H1 (cell line): Measurements from ENCODE around the gene APEX2. TPM values are rescaled to one million over a fixed set of nuclear protein-coding genes. Genes with fewer than 3 reads are reported as not detected.

ENCODE experiments used
- CTCF ChIA-PET: fragments of 300-600 bp; sonication (Branson Sonifier 250); formaldehyde crosslinking; loops from one replicate; lab custom pipeline; 2021; ENCODE audit not compliant: partially characterized antibody; lab: Charles Lee
- POLR2A ChIA-PET: fragments of 300-600 bp; sonication (Branson Sonifier 250); formaldehyde crosslinking; loops from one replicate; lab custom pipeline; 2021; ENCODE audit warnings: inconsistent platforms; ENCODE audit not compliant: partially characterized antibody; lab: Charles Lee
- DNase-seq, 2 experiments: peaks; one replicate each; pipeline versions ENCODE4 v3.0.0 to v3.0.0-alpha.2; 2010 to 2022; ENCODE audit warnings: low spot score in 2 of 2, low read depth in 1 of 2, mixed read lengths in 1 of 2
- FAIRE-seq: peaks from 2 replicates; lab custom pipeline; 2011; peaks lifted over from hg19 to GRCh38; lab: Jason Lieb, UNC
- H2AFZ ChIP-seq: 2 replicates; pipeline ENCODE4 v1.8.1; 2012; ENCODE audit warnings: low read length, inconsistent platforms
- H2AK5ac ChIP-seq: 2 replicates; pipeline ENCODE4 v1.6.1; 2013; ENCODE audit warnings: low read depth, low read length
- H2BK120ac ChIP-seq: replicated peaks from 2 replicates; pipeline ENCODE3; 2013; ENCODE audit warnings: low read depth, low read length, inconsistent platforms
- H2BK12ac ChIP-seq: 2 replicates; pipeline ENCODE4 v1.6.1; 2013; ENCODE audit warnings: low read depth, low read length
- H2BK15ac ChIP-seq: 2 replicates; pipeline ENCODE4 v1.6.1; 2013; ENCODE audit warnings: low read length
- H2BK20ac ChIP-seq: 2 replicates; pipeline ENCODE4 v1.6.1; 2013; ENCODE audit warnings: low read length
- H2BK5ac ChIP-seq: 2 replicates; pipeline ENCODE4 v1.6.1; 2013; ENCODE audit warnings: low read depth, low read length
- H3K14ac ChIP-seq: 2 replicates; pipeline ENCODE4 v1.6.1; 2013; ENCODE audit warnings: inconsistent platforms; ENCODE audit not compliant: insufficient read length
- H3K18ac ChIP-seq: 2 replicates; pipeline ENCODE4 v1.6.1; 2013; ENCODE audit warnings: low read length; ENCODE audit errors: extremely low read depth
- H3K23ac ChIP-seq: 2 replicates; pipeline ENCODE4 v1.6.1; 2013; ENCODE audit warnings: inconsistent platforms; ENCODE audit not compliant: insufficient read length
- H3K23me2 ChIP-seq: 2 replicates; pipeline ENCODE4 v1.6.1; 2013; ENCODE audit warnings: low read depth, low read length
- H3K27ac ChIP-seq: 2 replicates; pipeline ENCODE4 v1.6.1; 2011; ENCODE audit warnings: low read depth, low read length, inconsistent platforms
- H3K27me3 ChIP-seq, 4 experiments: replicated peaks in 1 of 4; 1 replicate in 1 of 4; 2 replicates in 3 of 4; pipeline versions ENCODE4 v1.6.1 to v1.8.1; 2011 to 2013; ENCODE audit warnings: low read length in 3 of 4, mild to moderate bottlenecking in 3 of 4, inconsistent platforms in 2 of 4, mixed read lengths in 2 of 4, moderate library complexity in 1 of 4; ENCODE audit not compliant: control insufficient read depth in 3 of 4, insufficient read depth in 3 of 4; ENCODE audit errors: extremely low read depth in 1 of 4
- H3K36me3 ChIP-seq, 4 experiments: 2 replicates each; pipeline versions ENCODE4 v1.6.1 to v1.8.1; 2011 to 2013; ENCODE audit warnings: mild to moderate bottlenecking in 4 of 4, low read length in 3 of 4, moderate library complexity in 2 of 4, control low read depth in 1 of 4, inconsistent platforms in 1 of 4; ENCODE audit not compliant: insufficient read depth in 4 of 4, control insufficient read depth in 2 of 4
- H3K4ac ChIP-seq: replicated peaks from 2 replicates; pipeline ENCODE3; 2013; ENCODE audit warnings: low read length, low read depth, mixed read lengths, inconsistent platforms; ENCODE audit not compliant: insufficient read length
- H3K4me1 ChIP-seq, 4 experiments: replicated peaks in 1 of 4; 1 replicate in 1 of 4; 2 replicates in 3 of 4; pipeline versions ENCODE4 v1.6.1 to v1.8.1; 2011 to 2013; ENCODE audit warnings: low read length in 3 of 4, inconsistent platforms in 2 of 4, mixed read lengths in 1 of 4; ENCODE audit not compliant: insufficient read depth in 4 of 4, control insufficient read depth in 3 of 4
- H3K4me2 ChIP-seq, 2 experiments: 2 replicates each; pipeline versions ENCODE4 v1.6.1 to v1.8.1; 2011 to 2013; ENCODE audit warnings: low read depth in 2 of 2, low read length in 2 of 2, control low read depth in 1 of 2, inconsistent platforms in 1 of 2, mild to moderate bottlenecking in 1 of 2; ENCODE audit not compliant: insufficient read depth in 1 of 2
- H3K4me3 ChIP-seq, 4 experiments: fragments of 200-600, 300-600 bp in 1 of 4; sonication (generic), shearing (Covaris generic), sonication (Bioruptor Twin) in 1 of 4; 2 replicates each; pipeline versions ENCODE4 v1.5.1 to v1.8.1; 2011 to 2016; ENCODE audit warnings: low read length in 4 of 4, low read depth in 3 of 4, control low read depth in 2 of 4, inconsistent platforms in 2 of 4, mild to moderate bottlenecking in 2 of 4, mixed read lengths in 1 of 4, moderate library complexity in 1 of 4; ENCODE audit not compliant: insufficient read depth in 2 of 4; ENCODE audit errors: extremely low read depth in 1 of 4
- H3K56ac ChIP-seq: replicated peaks from 2 replicates; pipeline ENCODE3; 2013; ENCODE audit warnings: low read depth, mild to moderate bottlenecking, mixed read lengths, low read length, inconsistent platforms; ENCODE audit not compliant: insufficient read length
- H3K79me1 ChIP-seq: 2 replicates; pipeline ENCODE4 v1.6.1; 2013; ENCODE audit warnings: low read depth, low read length, control low read depth
- H3K79me2 ChIP-seq, 2 experiments: 2 replicates each; pipeline versions ENCODE4 v1.6.1 to v1.8.1; 2012 to 2013; ENCODE audit warnings: low read length in 2 of 2, mild to moderate bottlenecking in 2 of 2, inconsistent platforms in 1 of 2; ENCODE audit not compliant: insufficient read depth in 2 of 2, control insufficient read depth in 1 of 2
- H3K9ac ChIP-seq, 4 experiments: replicated peaks in 1 of 4; 1 replicate in 1 of 4; 2 replicates in 3 of 4; pipeline versions ENCODE4 v1.6.1 to v1.8.1; 2011 to 2013; ENCODE audit warnings: low read depth in 3 of 4, low read length in 3 of 4, control low read depth in 2 of 4, mild to moderate bottlenecking in 2 of 4, moderate library complexity in 2 of 4, inconsistent platforms in 1 of 4; ENCODE audit errors: extremely low read depth in 1 of 4
- H3K9me3 ChIP-seq, 2 experiments: 2 replicates each; pipeline versions ENCODE4 v1.6.1 to v1.8.1; 2012 to 2013; ENCODE audit warnings: mild to moderate bottlenecking in 2 of 2, moderate library complexity in 2 of 2, control low read depth in 1 of 2, inconsistent platforms in 1 of 2, low read depth in 1 of 2, low read length in 1 of 2, mixed read lengths in 1 of 2; ENCODE audit not compliant: insufficient read depth in 2 of 2
- H4K20me1 ChIP-seq, 2 experiments: replicated peaks in 1 of 2; 2 replicates each; pipeline versions ENCODE3 to v1.8.1; 2011 to 2013; ENCODE audit warnings: inconsistent platforms in 2 of 2, low read length in 2 of 2, mild to moderate bottlenecking in 1 of 2; ENCODE audit not compliant: insufficient read depth in 2 of 2, control insufficient read depth in 1 of 2
- H4K5ac ChIP-seq: 2 replicates; pipeline ENCODE4 v1.6.1; 2013; ENCODE audit warnings: low read length, low read depth, mixed read lengths, inconsistent platforms; ENCODE audit not compliant: insufficient read length
- H4K8ac ChIP-seq: 2 replicates; pipeline ENCODE4 v1.8.0; 2013; ENCODE audit warnings: mild to moderate bottlenecking, moderate library complexity, low read length, inconsistent platforms; ENCODE audit not compliant: insufficient read depth; ENCODE audit errors: extremely low read depth
- H4K91ac ChIP-seq: replicated peaks from 2 replicates; pipeline ENCODE3; 2013; ENCODE audit warnings: low read length, mixed read lengths, inconsistent platforms; ENCODE audit not compliant: insufficient read length
- ATF3 ChIP-seq: IDR thresholded peaks from 2 replicates; pipeline ENCODE4 v1.6.1; 2011; ENCODE audit warnings: low read depth, mild to moderate bottlenecking, low read length; ENCODE audit not compliant: insufficient read depth
- HDAC6 ChIP-seq: IDR thresholded peaks from one replicate; pipeline ENCODE4 v1.7.1; 2012; ENCODE audit warnings: low read depth, mild to moderate bottlenecking, inconsistent platforms, low read length, moderate library complexity
- SIN3A ChIP-seq, 2 experiments: IDR thresholded peaks in 1 of 2; conservative IDR thresholded peaks in 1 of 2; 2 replicates each; pipeline ENCODE4 v1.6.1; 2011 to 2012; ENCODE audit warnings: low read length in 2 of 2, improper control_type of control experiment in 1 of 2, low read depth in 1 of 2, mild to moderate bottlenecking in 1 of 2
- SUZ12 ChIP-seq: fragments of 200-600 bp; sonication (generic); IDR thresholded peaks from 2 replicates; pipeline ENCODE4 v1.6.1; 2012; ENCODE audit warnings: mild to moderate bottlenecking, inconsistent platforms, low read length, moderate library complexity, mixed read lengths
- WGBS, 2 experiments: shearing (Covaris generic) in 1 of 2; methylation state at CpG; one replicate each; pipeline versions ENCODE4 v1.1.6 to v1.1.7; 2013 to 2015; ENCODE audit warnings: low lambda C conversion rate in 2 of 2, mixed read lengths in 2 of 2, inconsistent platforms in 1 of 2, low coverage in 1 of 2, missing lambda C conversion rate in 1 of 2; ENCODE audit not compliant: insufficient replicate concordance in 2 of 2, insufficient coverage in 1 of 2, insufficient read length in 1 of 2; ENCODE audit errors: extremely low coverage in 1 of 2, missing lambda C conversion rate in 1 of 2; 5-methylcytosine and 5-hydroxymethylcytosine counted together
- polyA plus RNA-seq, 7 experiments: library from polyadenylated mRNA; depleted of rRNA in 3 of 7; stranded (reverse) in 5 of 7; unstranded in 2 of 7; fragments of >200 nt in 5 of 7; fragments of 200-250 nt in 2 of 7; gene quantifications; 1 replicate in 5 of 7; 2 replicates in 1 of 7; 4 replicates in 1 of 7; pipeline versions ENCODE4 v1.2.1 to v1.2.3, GENCODE V29; 2011 to 2013; ENCODE audit warnings: missing spikeins in 2 of 7, mixed read lengths in 2 of 7
- total RNA-seq: library from RNA; stranded (reverse); fragmentation: NEBNext Ultra II Directional; extraction: Animal tissue kit (Norgen Biotek cat#: 25700); gene quantifications from 2 replicates; pipeline ENCODE4 v1.2.1, GENCODE V29; 2021

Gene APEX2
- total and polyA plus RNA-seq, 2 of the 8 experiments (the other 6 are each of a cell fraction or from before 2014, with no cell fraction given) = 18.9 to 36.4 TPM

- H3K23me2 ChIP-seq = no peaks in the 10 kb centered on the region
- no peak overlapping the region for H4K5ac ChIP-seq
- H3K14ac ChIP-seq = no peak overlapping the region
- no peak overlapping the region for H2BK20ac ChIP-seq
- no peak overlapping the region for H3K4me3 ChIP-seq
- H3K27ac ChIP-seq = no peak overlapping the region
- H4K8ac ChIP-seq = no peak overlapping the region
- no peak overlapping the region for H3K56ac ChIP-seq
- no peak overlapping the region for H2BK5ac ChIP-seq
- DNase-seq (no peak), FAIRE-seq (no peak)
- no peak overlapping the region for H3K9ac ChIP-seq
- H2AFZ ChIP-seq = no peak overlapping the region
- H3K36me3 ChIP-seq = no peaks in the 10 kb centered on the region
- H4K91ac ChIP-seq = no peak overlapping the region
- H3K4me1 ChIP-seq = no peaks in the 10 kb centered on the region
- POLR2A ChIA-PET = no interaction called here
- H3K79me2 ChIP-seq = no peaks in the 10 kb centered on the region
- H2BK12ac ChIP-seq = no peak overlapping the region
- no peak overlapping the region for H2BK120ac ChIP-seq
- no peak overlapping the region for H2AK5ac ChIP-seq
- CTCF ChIA-PET = no interaction called here
- no peaks in the 10 kb centered on the region for H3K27me3 ChIP-seq
- 100% methylated on average over 5 of the region's 6 CpGs; no CpG with 5 or more reads in 1 of the 2 experiments for WGBS, 2 experiments
- H3K9me3 ChIP-seq = peaks cover 0 to 4% of the 10 kb centered on the region in 2 experiments; a peak in 2 of 4 replicates
- no peak overlapping the region for H3K4ac ChIP-seq
- no peaks in the 10 kb centered on the region for H3K79me1 ChIP-seq
- no peaks in the 10 kb centered on the region for H4K20me1 ChIP-seq
- no peak overlapping the region for H3K4me2 ChIP-seq
- no peak overlapping the region for H3K23ac ChIP-seq
- H3K18ac ChIP-seq = no peak overlapping the region
- no peak overlapping the region for H2BK15ac ChIP-seq
- TF ChIP-seq ATF3 (no peak), SUZ12 (no peak), SIN3A (conservative IDR thresholded peaks at IDR 0.05 in 1 of 2, IDR thresholded peaks at IDR 0.05 in 1 of 2; ENCODE audit: low read depth in 1 of 2, low read length in 2 of 2) (no peak), HDAC6 (no peak)
Measured at GRCh38 chrX:55041514-55041913, 41.4 kb downstream of the APEX2 start.
